Anterior cingulate cortex (tissue), 58 donors: Measurements from ENCODE around the gene SERPINB1.
"Not testable (repeated sequence)": the region's sequence is repeated elsewhere in the genome, so short reads cannot be mapped to it uniquely, and the experiment has no call there.

Experiments used
- DNase-seq, 58 donors: peaks; one replicate each; lab custom pipeline; 2025; lab: John Stamatoyannopoulos, UW

The SERPINB1 gene

GRCh38 chr6:2868637-2869036, 27.0 kb upstream of the SERPINB1 start:
- no peak for DNase-seq

GRCh38 chr6:2866171-2866846, 24.6 kb upstream of the SERPINB1 start:
- DNase-seq = no peak

- DNase-seq = no peak
Measured at GRCh38 chr6:2865694-2866151, 24.1 kb upstream of the SERPINB1 start.

- DNase-seq = no peak
Measured at GRCh38 chr6:2865270-2865669, 23.6 kb upstream of the SERPINB1 start.

- no peak for DNase-seq
Measured at GRCh38 chr6:2863901-2864300, 22.2 kb upstream of the SERPINB1 start.

GRCh38 chr6:2862712-2863181, 21.1 kb upstream of the SERPINB1 start:
- DNase-seq = no peak

- DNase-seq = no peak
Measured at GRCh38 chr6:2861822-2862164, 20.1 kb upstream of the SERPINB1 start.

GRCh38 chr6:2861060-2861821, 19.6 kb upstream of the SERPINB1 start:
- DNase-seq = no peak

GRCh38 chr6:2860706-2861059, 19.0 kb upstream of the SERPINB1 start:
- DNase-seq = not testable (repeated sequence)

- not testable (repeated sequence) for DNase-seq
Measured at GRCh38 chr6:2859798-2860705, 18.4 kb upstream of the SERPINB1 start.

- no peak for DNase-seq
Measured at GRCh38 chr6:2859185-2859700, 17.6 kb upstream of the SERPINB1 start.

GRCh38 chr6:2857580-2858337, 16.1 kb upstream of the SERPINB1 start:
- DNase-seq = peak in 1 of 58 donors; percentile 9

GRCh38 chr6:2857185-2857579, 15.5 kb upstream of the SERPINB1 start:
- no peak for DNase-seq

GRCh38 chr6:2855061-2855519, 13.4 kb upstream of the SERPINB1 start:
- peak in 6 of 58 donors; percentile 8 to 66 (median 38) for DNase-seq

GRCh38 chr6:2854396-2854982, 12.8 kb upstream of the SERPINB1 start:
- DNase-seq = peak in 19 of 58 donors; percentile 18 to 71 (median 28)

- DNase-seq = no peak
Measured at GRCh38 chr6:2853769-2854395, 12.2 kb upstream of the SERPINB1 start.

- DNase-seq = not testable (repeated sequence)
Measured at GRCh38 chr6:2853378-2853768, 11.7 kb upstream of the SERPINB1 start.

- DNase-seq = no peak
Measured at GRCh38 chr6:2852921-2853322, 11.3 kb upstream of the SERPINB1 start.

GRCh38 chr6:2852514-2852855, 10.8 kb upstream of the SERPINB1 start:
- no peak for DNase-seq
